Measurements from ENCODE around the gene CD52.
"Not testable (repeated sequence)": the region's sequence is repeated elsewhere in the genome, so short reads cannot be mapped to it uniquely, and the experiment has no call there.

CD52 gene

DNA sequence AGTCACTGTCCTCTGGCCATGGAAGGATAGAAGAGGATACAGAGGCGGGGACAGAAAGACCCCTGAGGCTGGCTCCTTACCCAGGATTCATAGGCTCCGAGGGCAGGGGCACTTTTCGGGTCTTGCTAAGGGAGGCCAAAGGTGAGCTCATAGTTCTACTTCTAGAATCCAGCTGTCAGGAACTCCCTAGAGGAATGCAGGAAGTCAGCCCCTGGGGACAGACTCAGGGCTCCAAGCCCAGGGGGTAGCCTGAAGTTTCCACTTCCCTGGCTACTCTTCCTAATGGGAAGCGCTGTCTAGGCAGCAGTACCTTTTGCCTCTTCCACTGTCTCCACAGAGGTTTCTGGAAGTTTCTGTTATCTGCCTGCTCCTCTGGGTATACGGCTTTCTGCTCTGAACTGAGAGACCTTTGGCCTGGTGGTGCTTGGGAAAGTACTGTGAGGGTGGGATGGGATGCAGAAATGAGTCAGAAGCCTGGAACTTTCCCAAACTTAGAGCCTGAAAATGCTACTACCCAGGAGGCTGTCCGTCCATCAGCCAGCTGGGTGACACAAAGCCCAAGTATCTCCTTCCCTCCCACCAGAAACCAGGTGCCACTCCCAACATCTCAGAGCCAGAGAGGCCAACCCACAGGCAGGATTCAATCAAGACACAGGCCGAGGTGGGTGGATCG lies 14.9 kb upstream of the CD52 start:
- DNase-seq = no peak

DNA sequence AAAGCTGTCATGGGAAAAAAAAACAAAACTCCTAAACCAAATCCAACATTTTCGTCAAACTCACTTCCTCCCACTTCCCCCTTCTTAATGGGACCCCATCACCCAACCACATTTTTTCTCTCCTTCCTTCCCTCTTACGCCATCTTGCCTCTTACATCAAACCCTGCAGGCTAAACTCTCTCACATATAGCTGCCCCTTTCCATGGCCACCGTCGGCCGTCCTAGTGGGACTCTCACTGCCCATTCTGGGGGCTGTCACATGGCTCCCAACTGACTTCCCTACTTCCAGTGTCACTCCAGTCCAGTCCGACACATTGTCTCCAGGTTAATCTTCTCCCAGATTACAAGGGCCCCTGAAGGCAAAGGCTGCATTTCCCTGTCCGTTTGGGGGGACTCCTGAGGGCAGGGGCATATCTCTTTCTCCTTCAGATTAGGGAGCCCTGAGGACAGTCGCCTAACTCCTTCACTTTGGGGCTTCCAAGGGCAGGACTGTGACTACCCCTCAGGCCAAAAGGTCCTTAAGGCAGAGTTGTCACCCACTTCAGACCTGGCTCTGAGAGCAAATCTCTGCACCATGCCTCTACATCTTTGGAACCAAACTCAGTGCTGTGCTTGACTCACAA lies 12.0 kb upstream of the CD52 start:
- peak; percentile 51 for DNase-seq

DNA sequence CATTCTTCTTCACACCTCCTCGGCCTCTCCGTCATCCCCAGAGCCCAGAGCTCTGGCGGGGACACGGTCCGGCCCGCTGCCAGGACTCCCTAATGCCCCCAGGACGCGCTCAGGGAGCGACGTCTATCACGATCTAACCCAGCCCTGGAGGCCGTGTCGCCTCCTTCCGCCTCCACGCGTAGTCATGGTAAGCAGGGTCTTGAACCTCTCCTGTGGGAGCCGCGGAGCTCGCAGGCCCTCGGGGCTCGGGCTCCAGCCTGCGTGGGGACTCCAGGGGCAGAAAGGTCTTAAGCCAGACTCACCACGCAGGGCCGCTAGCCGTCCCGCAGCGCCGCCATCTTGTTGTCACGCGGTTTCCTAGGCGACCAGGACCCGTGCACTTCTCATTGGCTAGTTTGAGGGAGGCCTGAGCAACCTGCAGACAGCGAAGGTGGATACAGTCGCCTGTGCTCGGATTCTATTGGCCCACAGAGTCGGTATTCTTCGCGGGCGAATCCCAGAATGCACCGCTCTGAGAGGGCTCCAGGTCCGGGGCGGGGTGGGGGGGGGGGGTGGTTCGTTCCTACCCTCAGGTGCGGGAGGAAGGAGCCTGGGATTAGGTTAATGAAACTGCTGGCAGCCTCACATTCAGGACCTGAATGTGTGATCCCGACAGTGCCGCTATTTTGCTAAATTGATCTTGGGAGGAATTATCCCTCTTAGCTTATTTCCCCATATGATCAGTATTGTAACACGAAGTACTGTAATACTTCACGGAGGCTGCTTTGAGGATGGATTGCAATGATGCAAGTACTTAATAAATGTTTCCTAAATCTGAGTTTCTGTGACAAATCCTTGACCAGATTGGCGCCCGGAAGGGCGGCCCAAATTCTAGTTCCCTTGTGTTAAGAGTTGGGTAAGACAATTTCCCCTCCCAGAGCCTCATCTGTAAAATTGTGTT lies 11.2 kb upstream of the CD52 start, which contains the start of gene UBXN11:
Gene UBXN11, minus strand, starts transcription at position 347 of the 940 bp plus-strand sequence. CDS start 3,753 bp downstream, outside the sequence.
- DNase-seq = peak; percentile 92

DNA sequence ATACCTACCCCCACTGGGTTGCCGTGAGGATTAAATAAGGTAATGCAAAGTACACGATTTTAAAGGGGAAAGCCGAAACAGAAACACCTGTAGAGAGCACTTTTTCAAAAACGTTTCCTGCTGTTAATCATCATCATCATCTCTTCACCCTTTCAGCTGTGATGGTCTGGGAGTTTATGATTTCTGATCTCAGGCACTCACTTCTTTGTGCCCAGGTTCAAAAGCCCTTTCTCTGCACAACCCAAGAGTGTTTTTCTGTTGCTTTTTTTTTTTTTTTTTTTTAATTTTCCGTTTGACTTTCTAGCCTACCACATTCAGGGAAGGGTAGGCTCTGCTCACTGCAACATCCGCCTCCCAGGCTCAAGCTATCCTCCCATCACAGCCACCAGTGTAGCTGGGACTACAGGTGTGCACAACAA lies 10.4 kb upstream of the CD52 start:
- no peak for DNase-seq

DNA sequence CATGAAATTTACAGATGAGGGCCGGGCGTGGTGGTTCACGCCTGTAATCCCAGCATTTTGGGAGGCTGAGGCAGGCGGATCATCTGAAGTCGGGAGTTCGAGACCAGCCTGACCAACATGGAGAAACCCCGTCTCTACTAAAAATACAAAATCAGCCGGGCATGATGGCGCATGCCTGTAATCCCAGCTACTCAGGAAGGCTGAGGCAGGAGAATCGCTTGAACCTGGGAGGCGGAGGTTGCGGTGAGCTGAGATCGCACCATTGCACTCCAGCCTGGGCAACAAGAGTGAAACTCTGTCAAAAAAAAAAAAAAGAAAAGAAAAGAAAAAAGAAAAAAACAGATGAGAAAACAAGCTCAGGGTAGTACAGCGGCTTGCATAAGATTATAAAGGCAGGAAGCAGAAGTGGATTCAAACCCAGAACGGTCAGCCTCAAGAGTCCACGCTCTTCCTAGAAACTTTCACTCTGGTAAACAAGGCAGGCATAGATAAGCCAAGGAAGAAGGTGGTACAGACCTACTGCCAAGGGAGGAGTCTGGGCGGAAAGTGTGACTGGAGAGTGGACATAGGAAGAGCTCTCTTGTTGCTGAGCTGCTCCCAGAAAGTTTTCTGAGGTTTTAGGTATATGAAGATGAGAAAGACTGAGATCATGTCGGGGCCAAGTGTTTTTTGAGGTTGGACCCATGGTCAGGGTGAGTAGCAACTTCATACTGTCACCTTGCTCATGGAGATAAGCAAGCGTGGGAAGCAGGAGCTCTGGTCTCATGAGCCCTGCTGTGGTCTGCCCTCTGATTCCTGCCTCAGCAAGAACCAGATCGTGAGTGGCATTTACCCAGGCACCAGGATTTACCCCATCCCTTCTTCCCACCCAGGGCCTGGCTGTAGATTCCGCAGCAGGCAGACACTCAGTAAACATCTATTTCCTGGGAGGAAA lies 9.5 kb upstream of the CD52 start:
- DNase-seq = not testable (repeated sequence)

DNA sequence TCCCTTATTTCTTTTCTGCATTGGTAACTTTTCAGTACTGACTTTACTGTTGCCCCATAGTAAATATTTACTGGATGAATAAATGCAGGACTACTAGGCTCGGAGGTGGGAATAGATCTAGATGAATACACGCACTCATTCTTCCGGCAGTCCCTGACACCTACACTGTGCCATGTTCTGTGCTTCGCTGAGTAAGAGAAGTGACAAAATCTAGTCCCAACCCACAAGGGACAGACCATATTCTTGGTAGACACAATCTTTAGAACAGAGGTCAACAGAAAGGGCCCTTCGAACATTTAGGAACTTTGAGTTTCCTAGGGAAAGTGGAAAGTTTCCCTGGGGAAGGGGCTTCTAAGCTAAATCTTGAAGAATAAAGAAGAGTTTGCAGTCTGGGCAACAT lies 3.3 kb upstream of the CD52 start:
- DNase-seq = no peak

DNA sequence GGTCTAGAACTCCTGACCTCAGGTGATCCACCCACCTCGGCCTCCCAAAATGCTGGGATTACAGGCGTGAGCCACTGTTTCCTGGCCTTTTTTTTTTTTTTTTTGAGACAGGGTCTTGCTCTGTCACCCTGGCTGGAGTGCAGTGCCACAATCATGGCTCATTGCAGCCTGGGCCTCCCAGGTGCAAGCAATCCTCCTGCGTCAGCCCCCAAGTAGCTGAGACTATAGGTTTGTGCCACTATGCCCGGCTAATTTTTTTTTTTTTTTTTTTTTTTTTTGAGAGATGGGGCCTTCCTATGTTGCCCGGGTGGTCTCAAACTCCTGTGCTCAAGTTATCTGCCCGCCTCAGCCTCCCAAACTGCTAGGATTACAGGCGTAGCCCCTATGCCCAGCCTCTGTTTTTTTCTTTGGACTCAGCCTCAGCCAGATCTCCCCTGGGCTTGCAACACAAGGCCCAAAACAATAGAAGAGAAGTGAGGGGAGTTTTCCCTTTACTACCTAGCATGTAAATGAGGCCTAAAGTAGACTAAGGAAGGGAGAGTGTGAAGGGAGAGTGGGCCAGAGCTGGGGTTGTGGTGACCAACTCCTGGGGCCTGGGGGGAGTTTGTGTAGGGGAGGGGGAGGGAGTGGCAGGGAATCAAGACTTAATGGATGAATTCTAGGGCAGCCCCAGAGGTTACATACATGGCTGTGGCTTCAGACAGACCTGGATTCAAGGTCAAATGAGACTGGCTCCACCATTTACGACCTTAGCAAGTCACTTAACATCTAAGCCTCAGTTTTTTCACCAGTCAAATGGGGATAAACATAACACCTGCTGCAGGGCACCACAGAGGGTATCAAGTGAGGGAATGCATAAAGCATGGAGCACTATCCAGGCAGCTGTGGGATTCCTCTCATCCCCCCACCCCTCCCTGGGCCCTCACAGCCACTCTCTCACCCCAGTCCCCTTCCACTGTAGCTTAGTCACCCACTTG lies 1.6 kb upstream of the CD52 start:
- no peak for DNase-seq

DNA sequence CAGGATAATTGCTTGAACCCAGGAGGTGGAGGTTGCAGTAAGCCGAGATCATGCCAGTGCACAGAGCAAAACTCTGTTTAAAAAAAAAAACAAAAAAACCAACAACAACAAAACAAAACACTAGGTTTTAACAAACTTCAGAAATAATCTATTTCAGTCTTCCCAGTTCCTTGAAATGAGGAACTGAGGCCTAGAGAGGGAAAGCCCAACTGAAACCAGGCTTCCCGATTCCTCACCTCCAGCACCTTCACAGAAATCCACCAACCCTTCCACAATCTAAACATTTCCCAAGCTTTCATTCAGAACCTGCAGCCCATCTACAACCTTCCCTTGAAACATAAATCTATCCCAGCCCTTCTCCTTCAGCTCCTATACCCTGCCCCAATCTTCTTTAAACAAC lies 612 bp upstream of the CD52 start:
- peak; percentile 50 for DNase-seq

DNA sequence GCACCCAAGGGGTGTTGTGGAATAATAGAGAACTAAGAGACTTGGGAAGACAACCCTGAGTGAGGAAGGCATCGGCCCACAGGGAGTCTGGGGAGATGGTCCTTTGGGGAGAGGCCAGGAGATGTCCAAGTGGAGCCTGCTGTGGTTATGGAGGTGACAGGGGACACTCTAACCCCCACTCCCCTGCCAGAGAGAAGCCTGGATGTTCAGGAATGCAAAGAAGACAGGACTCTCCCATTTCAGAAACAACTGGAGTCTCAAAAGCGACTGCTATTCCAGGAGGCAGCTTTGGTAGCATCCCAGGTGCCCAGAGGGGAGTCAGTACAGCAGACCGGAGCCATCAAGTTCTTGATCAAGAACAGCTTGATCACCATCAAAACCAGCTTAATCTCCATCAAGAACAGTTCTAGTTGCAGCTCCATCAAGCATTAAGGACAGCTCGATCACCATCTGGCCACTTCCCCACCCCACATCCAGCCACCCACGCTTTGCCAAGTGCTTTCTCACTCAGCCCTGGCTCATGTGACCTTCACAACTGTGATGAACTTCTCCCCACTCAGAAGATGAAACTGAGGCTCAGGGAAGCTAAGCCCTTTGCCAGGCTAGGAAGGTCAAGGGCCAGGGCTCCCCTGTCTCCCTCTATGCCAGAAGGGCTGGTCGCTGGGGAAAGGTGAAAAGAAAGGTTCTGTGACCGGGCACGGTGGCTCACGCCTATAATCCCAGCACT lies 743 bp downstream of the CD52 start:
- peak; percentile 93 for DNase-seq

DNA sequence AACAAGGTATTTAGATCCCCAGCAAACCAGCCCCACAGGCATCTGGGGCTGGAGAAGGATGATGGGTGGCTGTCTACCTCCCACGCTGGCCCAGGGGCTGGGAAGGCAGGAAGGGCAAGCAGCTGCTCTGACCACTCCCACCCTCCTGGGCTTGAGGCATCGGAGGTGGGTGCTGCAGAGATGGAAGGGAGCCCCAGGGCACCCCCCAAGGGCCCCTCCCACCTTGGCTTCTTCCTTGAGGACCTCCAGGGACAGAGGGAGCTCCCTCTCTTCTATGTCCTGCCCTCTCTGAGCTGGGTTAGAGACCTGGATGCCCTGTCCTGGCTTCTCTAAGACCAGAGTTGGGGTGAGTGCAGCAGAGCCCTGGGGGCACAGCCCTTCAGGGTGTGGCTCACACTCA lies 3.1 kb downstream of the CD52 start:
- no peak for DNase-seq

DNA sequence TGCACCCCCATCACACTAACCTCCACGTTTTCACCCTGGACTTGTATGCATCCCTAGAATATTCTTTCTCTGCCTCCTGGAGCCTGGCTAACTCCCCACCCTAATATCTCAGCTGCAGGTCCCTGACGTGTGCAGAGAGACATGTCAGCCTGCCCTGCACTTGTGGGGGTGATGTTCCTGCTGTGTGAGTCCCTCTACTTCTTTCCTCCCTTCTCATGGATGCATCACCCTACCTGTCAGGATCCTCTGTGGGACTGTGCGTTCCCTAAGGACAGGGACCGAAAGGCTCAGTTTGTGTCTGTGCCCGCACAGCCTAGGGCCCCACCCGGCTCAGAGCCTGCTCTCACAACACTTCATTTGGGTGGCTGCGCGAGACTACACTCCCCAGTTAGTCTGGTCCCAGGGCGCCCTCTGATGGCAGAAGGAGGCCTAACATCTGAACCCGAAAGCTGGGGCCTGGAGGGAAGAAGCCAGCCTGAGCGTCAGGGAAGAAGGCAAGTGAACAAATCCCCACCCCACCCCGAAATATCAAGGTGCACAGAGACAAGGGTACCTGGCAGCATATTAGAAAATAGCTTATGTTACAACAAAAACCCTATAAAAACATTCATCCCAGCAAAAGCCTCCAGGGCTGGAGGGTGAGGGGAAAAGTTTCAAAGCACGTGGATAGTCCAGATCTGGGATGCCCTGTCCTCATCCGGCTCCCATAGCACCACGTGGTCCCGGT lies 3.7 kb downstream of the CD52 start:
- DNase-seq = peak; percentile 93

DNA sequence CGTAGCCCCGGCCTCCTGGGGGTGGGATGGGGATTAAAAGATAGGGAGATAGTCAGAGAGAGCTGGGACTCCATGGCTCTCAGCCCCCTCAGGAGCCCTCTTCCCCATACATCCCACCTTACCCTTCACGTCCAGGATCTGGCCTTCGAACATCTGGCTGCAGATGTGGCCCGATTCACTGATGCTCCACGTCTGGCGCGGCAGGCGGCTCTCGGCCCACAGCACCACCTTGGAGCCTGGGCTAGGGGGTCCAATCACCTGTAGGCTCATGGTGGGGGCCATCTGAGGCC lies 4.2 kb downstream of the CD52 start:
- DNase-seq = no peak

DNA sequence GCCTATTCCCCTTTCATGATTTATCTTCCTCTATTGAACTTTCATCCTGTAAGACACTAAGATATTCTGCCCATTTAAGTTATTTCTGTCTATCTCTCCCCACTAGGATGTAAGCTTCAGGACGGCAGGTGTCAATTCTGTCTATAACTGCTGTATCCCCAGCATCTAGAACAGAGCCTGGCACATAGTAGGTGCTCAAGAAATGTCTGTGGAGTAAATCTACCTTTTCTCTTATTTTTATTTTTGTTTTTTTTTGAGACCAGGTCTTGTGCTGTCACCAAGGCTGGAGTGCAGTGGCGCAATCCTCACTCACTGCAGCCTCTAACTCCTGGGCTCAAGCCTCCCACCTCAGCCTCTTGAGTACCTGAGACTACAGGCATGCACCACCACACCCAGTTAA lies 5.6 kb downstream of the CD52 start:
- DNase-seq = no peak

DNA sequence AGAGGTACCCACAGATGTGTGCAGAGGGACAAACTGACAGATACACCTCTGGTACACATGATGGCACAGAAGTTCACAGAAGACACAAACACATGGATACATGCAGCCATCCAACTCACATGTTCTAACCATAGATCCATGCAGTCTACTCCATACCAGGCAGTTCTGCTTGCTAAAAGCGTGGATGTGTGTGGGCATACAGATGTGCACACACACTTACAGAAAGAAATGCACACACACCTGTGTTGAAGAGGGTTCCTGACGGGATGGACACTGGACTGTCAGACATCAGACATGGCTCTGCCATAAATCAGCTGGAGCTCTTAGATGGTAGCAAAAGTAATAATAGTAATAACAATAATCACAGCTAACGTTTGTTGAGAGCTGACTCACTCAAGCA lies 6.8 kb downstream of the CD52 start:
- no peak for DNase-seq

DNA sequence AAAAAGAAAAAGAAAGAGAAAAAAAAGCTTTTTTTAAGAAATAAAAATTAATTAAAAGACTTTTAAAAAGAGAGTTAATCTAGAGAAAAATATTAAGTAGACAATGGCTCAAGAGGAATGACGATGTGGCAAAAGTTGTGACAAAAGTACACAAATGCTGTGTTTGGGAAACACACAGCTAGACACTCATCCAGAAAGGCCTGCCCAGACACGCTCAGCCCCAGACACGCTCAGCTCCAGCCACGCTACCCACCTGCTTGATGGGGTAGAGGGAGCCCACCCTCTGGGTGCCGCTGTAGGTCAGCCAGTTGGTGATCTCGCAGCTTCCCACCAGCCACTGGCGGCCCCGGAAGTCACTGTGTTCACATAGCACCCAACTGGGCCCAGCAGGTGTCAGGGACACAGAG lies 10.2 kb downstream of the CD52 start:
- DNase-seq = no peak

DNA sequence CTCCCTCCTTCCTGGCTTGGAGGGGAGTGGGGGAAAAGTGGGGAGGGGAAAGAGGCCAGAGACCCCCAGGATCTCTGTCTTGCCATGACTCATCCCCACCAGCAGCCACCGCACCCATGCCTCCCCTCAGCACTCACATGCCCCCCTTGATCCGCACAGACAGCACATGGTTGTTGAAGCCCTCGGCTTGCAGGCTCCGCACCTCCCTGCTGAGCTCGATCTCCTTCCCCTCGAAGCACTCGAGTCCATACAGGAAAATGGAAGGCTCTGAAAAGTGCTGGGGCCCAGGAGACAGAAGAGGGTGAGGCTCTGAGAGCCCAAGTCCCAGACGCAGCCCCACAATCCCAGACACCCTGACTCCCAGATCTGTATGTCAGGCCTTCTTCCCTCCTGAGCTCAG lies 10.8 kb downstream of the CD52 start:
- DNase-seq = no peak

DNA sequence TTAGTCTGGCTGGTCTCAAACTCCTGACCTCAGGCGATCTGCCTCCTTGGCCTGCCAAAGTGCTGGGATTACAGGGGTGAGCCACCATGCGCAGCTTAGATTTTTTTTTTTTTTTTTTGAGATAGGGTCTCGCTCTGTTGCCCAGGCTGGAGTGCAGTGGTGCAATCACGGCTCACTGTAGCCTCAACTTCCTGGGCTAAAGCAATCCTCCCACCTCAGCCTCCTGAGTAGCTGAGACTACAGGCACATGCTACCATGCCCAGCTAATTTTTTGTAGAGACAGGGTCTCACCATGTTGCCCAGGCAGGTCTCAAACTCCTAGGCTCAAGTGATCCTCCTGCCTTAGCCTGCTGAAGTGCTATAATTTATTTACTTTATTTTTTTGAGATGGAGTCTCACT lies 11.6 kb downstream of the CD52 start:
- not testable (repeated sequence) for DNase-seq

DNA sequence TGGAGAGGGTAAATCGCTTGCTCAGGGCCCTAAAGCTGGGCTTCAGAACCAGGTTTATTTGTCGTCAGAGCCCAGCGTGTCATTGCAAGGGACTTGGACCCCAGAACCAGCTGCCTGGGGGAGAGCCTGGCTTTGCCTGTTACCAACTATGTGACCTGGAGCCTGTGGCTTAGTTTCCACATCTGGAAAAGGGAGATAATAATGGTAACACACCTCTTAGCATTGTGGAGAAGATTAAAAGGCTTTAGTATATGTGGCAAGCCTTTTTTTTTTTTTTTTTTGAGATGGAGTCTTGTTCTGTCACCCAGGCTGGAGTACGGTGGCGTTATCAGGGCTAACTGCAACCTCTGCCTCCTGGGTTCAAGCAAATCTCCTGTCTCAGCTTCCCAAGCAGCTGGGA lies 12.5 kb downstream of the CD52 start:
- no peak for DNase-seq

DNA sequence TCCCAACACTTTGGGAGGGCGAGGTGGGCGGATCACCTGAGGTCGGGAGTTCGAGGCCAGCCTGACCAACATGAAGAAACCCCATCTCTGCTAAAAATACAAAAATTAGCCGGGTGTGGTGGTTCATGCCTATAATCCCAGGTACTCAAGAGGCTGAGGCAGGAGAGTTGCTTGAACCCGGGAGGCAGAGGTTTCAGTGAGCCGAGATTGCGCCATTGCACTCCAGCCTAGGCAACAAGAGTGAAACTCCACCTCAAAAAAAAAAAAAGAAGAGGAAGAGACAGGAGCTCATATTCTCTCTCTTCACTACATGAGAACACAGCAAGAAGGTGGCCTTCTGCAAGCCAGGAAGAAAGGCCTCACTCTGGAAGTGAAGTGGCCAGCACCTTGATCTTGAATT lies 15.6 kb downstream of the CD52 start:
- not testable (repeated sequence) for DNase-seq
